ENCODE results near the gene NEURL3.

DNA sequence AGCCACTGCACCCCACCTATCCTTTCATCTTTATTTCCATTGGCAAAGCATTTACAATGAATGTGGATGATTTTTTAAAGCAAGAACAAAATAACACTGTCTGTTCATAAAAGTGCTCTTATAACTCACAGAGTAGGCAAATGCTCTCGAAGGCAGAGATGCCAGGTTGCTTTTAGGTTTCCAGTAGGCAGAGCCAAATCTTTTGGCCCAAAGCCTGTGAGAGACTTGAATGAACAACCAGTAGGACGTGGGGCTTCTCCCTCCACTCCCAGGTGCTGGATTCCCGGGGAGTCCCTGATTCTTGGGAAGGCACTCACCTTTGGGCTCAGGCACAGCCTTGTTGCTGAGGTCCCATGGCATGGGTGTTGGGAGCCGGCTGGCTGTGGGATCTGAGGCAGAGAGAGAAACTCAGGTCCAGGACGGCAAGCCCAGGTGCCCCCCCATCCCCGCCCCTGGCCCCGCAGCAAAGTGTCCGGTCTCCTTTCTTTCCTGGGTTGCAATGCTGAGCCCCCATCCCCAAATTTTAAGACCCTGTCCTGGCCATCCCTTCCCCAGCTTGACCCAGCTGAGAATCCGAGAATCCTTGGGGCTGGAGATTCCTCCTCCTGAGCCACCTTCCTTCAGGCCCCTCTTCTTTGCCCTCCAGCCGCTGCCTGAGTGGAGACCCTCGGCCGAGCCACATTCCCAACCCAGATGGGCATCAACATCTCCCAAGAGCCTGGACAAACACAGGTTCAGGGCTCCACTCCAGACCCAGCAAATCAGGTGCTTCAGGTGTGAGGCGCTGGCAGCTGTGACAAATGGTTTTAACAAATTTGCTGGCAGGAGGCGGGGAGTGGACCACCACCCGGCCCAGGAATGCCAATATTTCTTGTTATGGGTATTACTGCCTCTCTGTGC is 5.8 kb downstream of the NEURL3 start:
- TF ChIP-seq, protein P1, sequence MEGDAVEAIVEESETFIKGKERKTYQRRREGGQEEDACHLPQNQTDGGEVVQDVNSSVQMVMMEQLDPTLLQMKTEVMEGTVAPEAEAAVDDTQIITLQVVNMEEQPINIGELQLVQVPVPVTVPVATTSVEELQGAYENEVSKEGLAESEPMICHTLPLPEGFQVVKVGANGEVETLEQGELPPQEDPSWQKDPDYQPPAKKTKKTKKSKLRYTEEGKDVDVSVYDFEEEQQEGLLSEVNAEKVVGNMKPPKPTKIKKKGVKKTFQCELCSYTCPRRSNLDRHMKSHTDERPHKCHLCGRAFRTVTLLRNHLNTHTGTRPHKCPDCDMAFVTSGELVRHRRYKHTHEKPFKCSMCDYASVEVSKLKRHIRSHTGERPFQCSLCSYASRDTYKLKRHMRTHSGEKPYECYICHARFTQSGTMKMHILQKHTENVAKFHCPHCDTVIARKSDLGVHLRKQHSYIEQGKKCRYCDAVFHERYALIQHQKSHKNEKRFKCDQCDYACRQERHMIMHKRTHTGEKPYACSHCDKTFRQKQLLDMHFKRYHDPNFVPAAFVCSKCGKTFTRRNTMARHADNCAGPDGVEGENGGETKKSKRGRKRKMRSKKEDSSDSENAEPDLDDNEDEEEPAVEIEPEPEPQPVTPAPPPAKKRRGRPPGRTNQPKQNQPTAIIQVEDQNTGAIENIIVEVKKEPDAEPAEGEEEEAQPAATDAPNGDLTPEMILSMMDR (IDR thresholded peaks at IDR 0.05; ENCODE audit: poor library complexity), result no peak
- no peak for TF ChIP-seq EZH2 (IDR thresholded peaks at IDR 0.05; ENCODE audit: borderline replicate concordance)
- TF ChIP-seq EZH2phosphoT487 (IDR thresholded peaks at IDR 0.05; ENCODE audit: low read depth, severe bottlenecking, unreplicated experiment), result no peak
